ENCODE data around the gene GOLGA8T. TPM values are rescaled to one million over a fixed set of nuclear protein-coding genes. Genes with fewer than 3 reads are reported as not detected.

The GOLGA8T gene
- total RNA-seq, 4 donors from 2014 or later = not detected

Small RNA genes lying within 50 kb of the gene (small RNA-seq; reads per million reads assigned to genes)
- gene AC120045.2 = 0 reads per million in 4 donors
- 0 reads per million in 4 donors for gene RF00096
- gene RN7SL469P = 0 reads per million in 4 donors
- 0 reads per million in 4 donors for gene RN7SL673P

Other genes starting within 250 kb of the GOLGA8T start
- under 1 TPM in 1 of 4 donors, not detected in 3; 0.40 TPM for gene GOLGA8J, start 52.1 kb upstream of the GOLGA8T start, total RNA-seq